ENCODE results near the gene CCDC9.

GRCh38 chr19:47268028-47268427, 11.7 kb downstream of the CCDC9 start:
- no peak for TF ChIP-seq CTCF (IDR thresholded peaks at IDR 0.05; ENCODE audit: low read length)
- TF ChIP-seq EZH2 (IDR thresholded peaks at IDR 0.05; ENCODE audit: borderline replicate concordance, low read length) = no peak
